Hematopoietic multipotent progenitor cell treated with erythropoietin and hydrocortisone succinate and interleukin-3 and kit ligand, for 15 days (in vitro differentiated cells): Measurements from ENCODE around the gene TC2N.
"Not testable (repeated sequence)": the region's sequence is repeated elsewhere in the genome, so short reads cannot be mapped to it uniquely, and the experiment has no call there.

Source experiments
- DNase-seq: peaks from one replicate; pipeline ENCODE4 v3.0.0-alpha.2; 2015; ENCODE audit warnings: low spot score

Gene TC2N

GRCh38 chr14:91866511-91867295, 633 bp downstream of the TC2N start:
- no peak for DNase-seq

DNA sequence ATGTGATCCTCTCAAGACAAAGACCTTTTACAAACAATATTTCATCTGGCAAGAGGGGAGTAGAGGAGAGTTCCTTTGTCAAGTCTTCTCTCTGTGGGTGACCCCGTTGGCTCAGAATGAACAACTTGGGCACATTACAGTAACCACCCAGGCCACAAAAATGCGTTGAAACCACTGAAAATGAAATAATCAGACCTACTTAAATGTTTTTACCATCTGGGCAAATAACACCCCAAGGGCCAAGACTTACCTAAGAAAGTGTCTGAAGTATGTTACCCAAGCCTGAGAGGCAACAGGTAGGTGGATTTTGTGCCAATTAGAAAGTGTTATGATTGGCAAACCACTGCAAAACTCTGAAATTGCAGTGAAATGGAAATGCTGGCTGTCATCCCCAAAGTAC, 1.3 kb downstream of the TC2N start:
- no peak for DNase-seq

DNA sequence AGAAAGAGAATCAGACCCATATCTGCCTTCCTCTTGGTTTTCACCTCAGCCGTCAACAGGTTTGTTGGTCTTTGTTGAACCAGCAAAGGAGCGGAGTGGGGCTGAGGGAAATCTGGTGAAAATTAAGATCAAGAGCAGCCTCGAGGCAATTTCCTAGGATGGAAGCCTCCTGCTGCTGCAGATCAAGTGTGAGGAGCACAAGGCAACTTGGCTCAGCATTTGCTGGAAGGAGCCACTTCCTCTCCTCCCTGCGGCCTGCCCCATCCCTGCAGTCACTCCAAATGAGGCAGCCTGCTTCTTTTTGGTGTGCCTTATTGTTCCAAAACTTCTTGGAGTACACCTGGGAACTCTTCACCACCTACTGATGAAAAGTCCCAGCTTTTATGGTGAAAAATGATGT, 4.9 kb downstream of the TC2N start:
- DNase-seq: no peak

DNA sequence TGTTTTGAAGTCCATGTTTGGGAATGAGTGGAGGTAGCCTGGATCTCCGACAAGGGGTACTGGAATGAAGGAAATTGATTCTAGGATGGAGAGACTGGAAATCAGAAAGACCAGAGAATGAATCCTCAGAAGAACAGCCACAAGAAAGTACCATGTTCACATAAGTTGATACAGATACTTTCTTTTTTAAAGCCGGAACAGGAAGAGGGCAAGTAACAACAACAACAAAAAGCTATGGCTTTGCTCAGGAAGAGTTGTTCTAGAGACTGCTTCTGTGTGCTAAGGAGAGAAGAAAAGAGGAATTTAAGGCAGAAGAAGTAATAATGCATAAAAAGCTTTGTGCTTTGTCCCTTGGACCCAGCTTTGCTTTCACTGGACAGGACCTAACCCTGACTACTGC, 6.2 kb downstream of the TC2N start:
- DNase-seq: no peak

GRCh38 chr14:91860238-91860637, 7.1 kb downstream of the TC2N start:
- DNase-seq: no peak

- no peak for DNase-seq
Measured at GRCh38 chr14:91858536-91859275, 8.6 kb downstream of the TC2N start.

GRCh38 chr14:91857614-91858013, 9.7 kb downstream of the TC2N start:
- DNase-seq: no peak

DNA sequence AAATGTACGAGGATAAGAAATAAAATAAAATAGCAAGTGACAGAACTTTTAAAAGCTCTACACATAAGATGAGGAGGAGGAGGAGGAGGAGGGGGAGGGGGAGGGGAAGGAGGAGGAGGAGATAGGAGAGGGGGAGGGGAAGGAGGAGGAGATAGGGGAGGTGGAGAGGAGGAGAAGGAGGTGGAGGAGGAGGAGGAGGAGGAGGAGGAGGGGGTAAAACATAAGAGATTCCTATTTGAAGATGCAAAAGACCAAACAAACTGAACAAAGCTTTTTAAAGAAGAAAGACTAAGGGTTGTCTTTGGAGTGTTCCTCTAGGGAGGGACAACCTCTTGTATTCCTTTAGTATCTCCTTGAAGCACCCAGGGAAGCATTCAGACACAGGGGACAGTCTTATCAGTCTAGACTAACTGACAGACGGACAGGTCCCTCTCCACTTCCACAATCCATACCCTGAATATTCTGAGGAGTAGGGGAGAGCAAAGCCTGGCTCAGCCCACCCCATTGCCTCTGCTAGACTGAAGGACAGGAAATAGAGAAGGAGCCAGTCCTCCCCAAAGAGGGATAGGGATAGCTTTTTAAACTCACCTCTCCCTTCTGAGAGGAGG, 12.9 kb downstream of the TC2N start:
- DNase-seq: no peak

- no peak for DNase-seq
Measured at GRCh38 chr14:91851563-91851962, 15.8 kb downstream of the TC2N start.

DNA sequence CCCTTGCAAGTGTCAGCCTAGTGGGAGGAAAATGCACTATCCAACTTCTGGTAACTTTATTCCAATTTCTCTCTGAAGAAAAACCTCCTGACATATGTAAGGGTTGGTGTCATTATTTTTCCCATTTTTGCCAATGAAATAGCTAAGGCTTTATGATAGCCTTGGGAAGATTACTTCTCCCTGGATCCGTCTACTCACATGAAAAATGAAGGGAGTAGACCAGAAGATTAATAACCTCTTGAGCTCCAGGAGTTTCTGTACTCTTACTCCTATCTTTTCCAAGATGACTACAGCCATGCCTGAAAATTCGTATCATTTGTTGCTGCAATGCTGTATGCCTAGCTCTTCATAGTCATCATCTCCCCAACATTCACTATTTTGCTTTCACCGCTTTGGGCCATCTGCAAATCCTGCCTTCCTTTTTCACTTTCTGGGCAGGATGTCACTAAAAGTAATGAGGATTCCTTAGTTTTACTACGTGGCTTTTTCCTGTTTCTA, 18.8 kb downstream of the TC2N start:
- no peak for DNase-seq

DNA sequence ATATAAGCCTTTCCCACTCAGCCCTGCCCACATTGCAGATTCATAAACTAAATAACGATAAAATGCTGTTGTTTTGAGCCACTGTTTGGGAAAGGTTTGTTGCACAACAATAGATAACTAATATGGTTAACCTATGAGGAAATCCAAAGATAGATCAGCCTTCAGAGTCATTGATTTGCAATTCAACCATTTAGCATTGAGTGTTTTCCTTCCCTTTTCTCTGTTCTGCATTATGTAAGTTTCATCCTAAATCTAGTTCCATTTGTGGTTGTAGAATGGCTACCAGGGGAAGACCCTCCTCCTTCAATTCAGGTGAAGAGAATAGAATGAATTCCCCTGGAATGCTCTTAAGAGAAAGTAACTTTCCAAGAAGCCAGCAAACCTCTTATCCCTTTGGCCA, 19.6 kb downstream of the TC2N start:
- DNase-seq: no peak

DNA sequence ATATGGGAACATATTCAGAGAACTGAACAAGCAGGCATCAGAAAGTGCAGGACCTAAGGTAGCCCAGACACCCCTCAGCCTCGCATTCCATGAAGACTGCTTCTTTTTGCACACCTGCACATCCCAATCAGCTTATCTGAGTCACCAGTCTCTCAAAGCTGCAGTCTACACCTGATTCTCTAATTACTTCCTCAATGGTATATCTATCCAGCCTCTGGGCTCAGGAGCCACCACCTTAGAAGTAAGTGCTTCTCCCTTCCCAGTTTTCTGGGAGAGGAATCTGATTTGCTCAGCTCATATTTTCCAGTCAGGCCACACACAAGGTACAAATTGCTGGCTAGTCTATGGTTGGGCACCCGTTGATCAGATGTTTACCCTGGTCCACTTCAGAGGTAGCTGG, 21.7 kb downstream of the TC2N start:
- no peak for DNase-seq

DNA sequence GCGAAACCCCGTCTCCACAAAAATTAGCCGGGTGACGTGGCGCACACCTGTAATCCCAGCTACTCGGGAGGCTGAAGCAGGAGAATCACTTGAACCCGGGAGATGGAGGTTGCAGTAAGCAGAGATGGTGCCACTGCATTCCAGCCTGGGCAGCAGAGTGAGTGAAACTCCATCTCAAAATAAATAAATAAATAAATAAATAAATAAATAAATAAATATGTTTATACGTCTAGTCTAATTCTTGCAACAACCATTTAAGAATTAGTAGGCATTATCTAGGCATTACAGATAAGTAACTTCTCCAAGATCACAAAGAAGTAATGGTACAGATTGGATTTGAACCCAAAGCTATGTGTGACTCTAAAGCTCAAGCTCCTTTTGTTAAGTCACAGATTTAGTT, 22.3 kb downstream of the TC2N start:
- DNase-seq: not testable (repeated sequence)

- no peak for DNase-seq
Measured at GRCh38 chr14:91844029-91844428, 23.3 kb downstream of the TC2N start.

- DNase-seq: no peak
Measured at GRCh38 chr14:91843437-91843836, 23.9 kb downstream of the TC2N start.

GRCh38 chr14:91841065-91841464, 26.3 kb downstream of the TC2N start:
- no peak for DNase-seq

- no peak for DNase-seq
Measured at GRCh38 chr14:91839749-91840148, 27.6 kb downstream of the TC2N start.

DNA sequence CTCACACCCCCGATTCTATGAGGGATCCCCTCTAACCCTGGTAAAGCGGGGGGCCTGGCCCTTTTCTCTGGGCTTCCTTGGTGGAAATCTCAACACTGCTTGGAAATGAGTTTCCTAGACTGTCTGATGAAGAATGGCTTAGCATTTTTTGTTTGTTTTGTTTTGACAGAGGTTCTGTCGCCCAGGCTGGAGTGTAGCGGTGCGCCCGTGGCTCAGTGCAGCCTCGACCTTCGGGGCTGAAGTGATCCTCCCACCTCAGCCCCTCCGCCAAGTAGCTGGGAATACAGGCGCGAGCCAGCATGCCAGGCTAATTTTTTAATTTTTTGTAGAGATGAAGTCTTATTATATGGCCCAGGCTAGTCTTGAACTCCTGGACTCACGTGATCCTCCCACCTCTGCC, 30.3 kb downstream of the TC2N start:
- no peak for DNase-seq

- DNase-seq: peak; percentile 7
Measured at GRCh38 chr14:91835920-91836843, 31.2 kb downstream of the TC2N start.

DNA sequence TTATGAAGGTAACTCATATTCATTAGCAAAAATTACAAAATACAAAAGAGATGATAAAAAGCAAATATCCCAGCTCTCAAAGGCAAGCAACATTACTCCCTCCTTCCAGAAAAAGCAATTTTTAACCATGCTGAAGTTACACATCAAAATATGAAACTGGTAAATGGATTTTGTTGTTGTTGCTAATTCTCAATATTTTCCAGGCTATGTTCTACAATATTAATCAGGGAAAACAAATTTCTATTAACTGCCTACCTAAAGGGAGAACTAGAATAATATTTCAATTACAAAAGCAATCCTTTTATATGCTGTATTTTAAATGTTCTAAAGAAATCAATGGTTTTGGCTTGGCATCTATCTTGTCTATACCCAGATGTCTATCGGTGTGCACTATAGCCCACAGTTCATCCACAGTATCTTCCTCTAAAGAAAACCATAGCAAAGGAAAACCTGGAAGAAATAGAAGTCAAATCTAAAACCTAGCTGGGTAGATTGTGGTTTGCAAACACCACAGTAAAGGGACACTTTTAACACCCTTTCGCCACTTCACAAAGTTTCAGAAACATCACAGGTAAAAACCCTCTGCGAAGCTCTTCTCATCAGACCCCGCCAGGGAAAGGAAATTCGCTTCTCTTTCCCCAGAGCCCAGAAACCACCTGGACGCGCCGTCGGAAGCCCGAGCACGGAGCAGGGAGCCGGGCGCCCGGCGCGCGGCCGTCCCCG, 32.0 kb downstream of the TC2N start:
- no peak for DNase-seq

DNA sequence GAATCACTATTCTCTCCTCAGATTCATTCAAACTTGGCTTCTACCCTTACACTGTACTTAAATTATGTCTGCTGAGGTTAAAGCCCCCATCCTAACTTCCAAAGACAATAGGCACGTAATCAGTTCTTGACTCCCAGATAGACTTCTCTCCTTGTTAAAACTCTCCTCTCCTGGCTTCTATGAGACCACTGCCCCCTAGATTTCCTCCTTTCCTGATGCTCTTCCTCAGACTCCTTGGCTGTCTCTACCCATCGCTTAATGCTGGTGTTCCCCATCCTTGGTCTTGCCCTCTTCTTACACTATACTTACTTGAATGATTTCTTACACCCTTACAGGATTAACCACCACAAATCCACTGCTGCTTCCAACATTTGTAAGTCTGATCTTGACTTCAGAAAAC, 32.8 kb downstream of the TC2N start:
- DNase-seq: no peak
